K562 (cell line): Measurements from ENCODE around the gene HOXB1. TPM values are rescaled to one million over a fixed set of nuclear protein-coding genes. Genes with fewer than 3 reads are reported as not detected.

Experiments used
- ATAC-seq: fragments of 200-7000 bp; cut with Tn5 transposase; 3 replicates; pipeline ENCODE4 v1.9.1; 2020; ENCODE audit warnings: moderate library complexity
- BruUV-seq: library from RNA; stranded (reverse); fragments of 400-500 nt; replicated peaks from 2 replicates; lab custom pipeline; 2021; lab: Mats Ljungman, UMichigan
- CTCF ChIA-PET: fragments of 300-600 bp; formaldehyde crosslinking; extraction: SDS; loops from one replicate; lab custom pipeline; 2021; ENCODE audit warnings: low intra/inter-chr PET ratio; lab: Yijun Ruan, JAX
- POLR2A ChIA-PET: fragments of 300-600, 350-650 bp; sonication (Branson Sonifier 250); formaldehyde crosslinking; extraction: SDS; loops from one replicate; lab custom pipeline; 2021; ENCODE audit warnings: antibody characterized with exemption, inconsistent platforms; lab: Yijun Ruan, JAX
- DNase-seq, 4 experiments: peaks; one replicate each; pipeline versions ENCODE4 v3.0.0 to v3.0.0-alpha.2; 2011 to 2018; ENCODE audit warnings: low spot score in 3 of 4, mixed read lengths in 3 of 4; ENCODE audit errors: extremely low read depth in 1 of 4
- FAIRE-seq: peaks from 2 replicates; lab custom pipeline; 2011; peaks lifted over from hg19 to GRCh38; lab: Jason Lieb, UNC
- H2AFZ ChIP-seq: 2 replicates; pipeline ENCODE4 v1.6.0; 2011; ENCODE audit warnings: low read depth, low read length, control low read depth, inconsistent platforms
- H3K27ac ChIP-seq: fragments of 200-600 bp; 3 replicates; pipeline ENCODE4 v1.8.0; 2011; ENCODE audit warnings: low read depth, mild to moderate bottlenecking, control low read depth, inconsistent platforms, low read length, moderate library complexity, mixed read lengths; ENCODE audit errors: extremely low read depth
- H3K27me3 ChIP-seq, 2 experiments: fragments of 300-600 bp in 1 of 2; 2 replicates in 1 of 2; 3 replicates in 1 of 2; pipeline versions ENCODE4 v1.6.0 to v1.8.0; 2011; ENCODE audit warnings: inconsistent platforms in 2 of 2, low read length in 2 of 2, mild to moderate bottlenecking in 1 of 2, mixed read lengths in 1 of 2, moderate library complexity in 1 of 2; ENCODE audit not compliant: control insufficient read depth in 2 of 2, insufficient read depth in 2 of 2
- H3K36me3 ChIP-seq: fragments of 300-600 bp; 3 replicates; pipeline ENCODE4 v1.8.0; 2011; ENCODE audit warnings: mild to moderate bottlenecking, low read length, inconsistent platforms; ENCODE audit not compliant: control insufficient read depth, insufficient read depth
- H3K4me1 ChIP-seq, 2 experiments: fragments of 200-600 bp in 1 of 2; replicated peaks in 1 of 2; 2 replicates in 1 of 2; 3 replicates in 1 of 2; pipeline versions ENCODE4 v1.5.1 to v1.8.0; 2011; ENCODE audit warnings: inconsistent platforms in 2 of 2, low read length in 2 of 2, mild to moderate bottlenecking in 1 of 2, mixed read lengths in 1 of 2, moderate library complexity in 1 of 2; ENCODE audit not compliant: control insufficient read depth in 2 of 2, insufficient read depth in 2 of 2
- H3K4me2 ChIP-seq: 2 replicates; pipeline ENCODE4 v1.6.1; 2011; ENCODE audit warnings: low read length, control low read depth, inconsistent platforms, mixed read lengths; ENCODE audit not compliant: insufficient read depth
- H3K4me3 ChIP-seq: fragments of 200-600 bp; sonication (generic), shearing (Covaris generic); 2 replicates; pipeline ENCODE4 v1.5.1; 2016; ENCODE audit warnings: control low read depth, inconsistent platforms
- H3K79me2 ChIP-seq: fragments of 200-600 bp; 3 replicates; pipeline ENCODE4 v1.8.0; 2011; ENCODE audit warnings: low read length, inconsistent platforms; ENCODE audit not compliant: control insufficient read depth, insufficient read depth
- H3K9ac ChIP-seq, 2 experiments: 2 replicates each; pipeline versions ENCODE4 v1.6.0 to v1.6.1; 2011; ENCODE audit warnings: low read depth in 2 of 2, low read length in 2 of 2, control low read depth in 1 of 2, inconsistent platforms in 1 of 2, mild to moderate bottlenecking in 1 of 2, mixed read lengths in 1 of 2; ENCODE audit not compliant: insufficient read depth in 1 of 2
- H3K9me1 ChIP-seq: one replicate; pipeline ENCODE4 v1.6.0; 2011; ENCODE audit warnings: inconsistent platforms, mild to moderate bottlenecking, low read length, moderate library complexity; ENCODE audit not compliant: control insufficient read depth, insufficient read depth
- H3K9me3 ChIP-seq: replicated peaks from 2 replicates; pipeline ENCODE4 v1.5.1; 2011; ENCODE audit warnings: low read depth, low read length, inconsistent platforms; ENCODE audit not compliant: control insufficient read depth, insufficient read depth
- H4K20me1 ChIP-seq: replicated peaks from 2 replicates; pipeline ENCODE4 v1.6.1; 2011; ENCODE audit warnings: low read length, inconsistent platforms, mixed read lengths; ENCODE audit not compliant: control insufficient read depth, insufficient read depth
- CCAR2 ChIP-seq: fragments of 200-400 bp; formaldehyde crosslinking; IDR thresholded peaks from 2 replicates; pipeline ENCODE4 v1.6.1; 2017; ENCODE audit warnings: mild to moderate bottlenecking, low read depth, low read length
- CSDE1 ChIP-seq, 2 experiments: fragments of 450-650 bp; IDR thresholded peaks; 2 replicates each; pipeline ENCODE4 v1.6.1; 2016; ENCODE audit warnings: mild to moderate bottlenecking in 1 of 2
- E2F1 ChIP-seq: sonication (generic); formaldehyde crosslinking; IDR thresholded peaks from 2 replicates; pipeline ENCODE4 v1.8.1; 2023; ENCODE audit warnings: mild to moderate bottlenecking, missing genetic modification reagents, moderate library complexity
- HIVEP1 ChIP-seq: fragments of 250-450 bp; sonication (Bioruptor Pico); IDR thresholded peaks from 2 replicates; pipeline ENCODE4 v1.4.0; 2020; ENCODE audit warnings: mild to moderate bottlenecking
- MBD2 ChIP-seq: sonication (generic); IDR thresholded peaks from 2 replicates; pipeline ENCODE4 v1.6.1; 2016; ENCODE audit warnings: low read depth, borderline replicate concordance
- MTF1 ChIP-seq: fragments of 250-450 bp; sonication (Bioruptor Pico); IDR thresholded peaks from 2 replicates; pipeline ENCODE4 v1.9.0; 2021; ENCODE audit warnings: moderate library complexity, mild to moderate bottlenecking, inconsistent platforms, borderline replicate concordance
- PHTF2 ChIP-seq: fragments of 250-450 bp; sonication (Bioruptor Pico); IDR thresholded peaks from 2 replicates; pipeline ENCODE4 v1.5.0; 2021; ENCODE audit warnings: mild to moderate bottlenecking
- PTBP1 ChIP-seq: fragments of 200-400 bp; formaldehyde crosslinking; IDR thresholded peaks from 2 replicates; pipeline ENCODE4 v1.6.1; 2017; ENCODE audit warnings: low read depth, low read length
- ZNF347 ChIP-seq: fragments of 450-650 bp; formaldehyde crosslinking; IDR thresholded peaks from 2 replicates; pipeline ENCODE4 v1.4.0; 2020; ENCODE audit warnings: low read depth, mild to moderate bottlenecking, moderate library complexity
- WGBS: fragments of 100-300 bp; shearing (Covaris generic); methylation state at CpG from one replicate; pipeline ENCODE4 v1.1.6; 2016; ENCODE audit warnings: low coverage, mixed read lengths; ENCODE audit not compliant: insufficient coverage; ENCODE audit errors: missing lambda C conversion rate; 5-methylcytosine and 5-hydroxymethylcytosine counted together
- in situ Hi-C: fragments of 300-500 bp; cut with MboI; formaldehyde crosslinking; loops from 4 replicates; pipeline ENCODE4 v1.15.0; 2018; ENCODE audit warnings: inconsistent platforms, mixed read lengths
- intact Hi-C: fragments of 100-400 bp; cut with micrococcal nuclease; formaldehyde crosslinking; loops from 2 replicates; pipeline ENCODE4 v1.14.2; 2022
- polyA plus RNA-seq, 8 experiments: library from polyadenylated mRNA; depleted of rRNA in 4 of 8; stranded (reverse) in 5 of 8; unstranded in 3 of 8; fragments of >200 nt; fragmentation: Nextera tagmentation in 2 of 8; fragmentation: Illumina TruSeq in 1 of 8; extraction: Ambion mirVana in 2 of 8; extraction: Trizol in 1 of 8; gene quantifications; 2 replicates each; pipeline versions ENCODE4 v1.2.1 to v1.2.3, GENCODE V29; 2011 to 2014; ENCODE audit warnings: inconsistent platforms in 1 of 8, missing spikeins in 1 of 8
- total RNA-seq, 7 experiments: library from RNA; depleted of rRNA in 6 of 7; stranded (reverse); fragments of >200 nt in 6 of 7; fragmentation: Illumina TruSeq in 2 of 7; extraction: Trizol in 2 of 7; gene quantifications; 2 replicates each; pipeline versions ENCODE4 v1.2.1 to v1.2.3, GENCODE V29; 2011 to 2021; ENCODE audit warnings: low replicate concordance in 1 of 7
- TF ChIP-seq, protein P1 (sequence below): sonication (generic); formaldehyde crosslinking; IDR thresholded peaks from 2 replicates; pipeline ENCODE4 v1.8.0; 2022; ENCODE audit warnings: mild to moderate bottlenecking, missing genetic modification reagents

The HOXB1 gene
- total and polyA plus RNA-seq, 9 of the 15 experiments (the other 6 are each of a cell fraction or from before 2014, with no cell fraction given): 0.04 TPM; not detected in 8

- intact Hi-C loops (no loop called here), in situ Hi-C loops (no loop called here)
- DNase-seq (no peak), FAIRE-seq (no peak), ATAC-seq (no peak)
- WGBS: 67% methylated on average over 2 of the region's 2 CpGs
- Histone ChIP-seq H3K4me1 (peaks cover 25 to 30% of the 10 kb centered on the region in 2 experiments), H3K27me3 (no peaks in the 10 kb centered on the region), H3K36me3 (peaks cover 95% of the 10 kb centered on the region; the same call in 2 of the 3 replicates), H3K79me2 (peaks cover 59% of the 10 kb centered on the region), H3K9ac (peak overlapping the region in 1 of 2 experiments; percentile 54; a peak in 1 of 4 replicates), H3K9me3 (no peaks in the 10 kb centered on the region), H3K4me3 (no peak overlapping the region), H2AFZ (no peak overlapping the region), H3K27ac (no peak overlapping the region), H3K9me1 (peaks cover 6% of the 10 kb centered on the region), H4K20me1 (no peaks in the 10 kb centered on the region; the same call in 1 of the 2 replicates), H3K4me2 (no peak overlapping the region)
- TF ChIP-seq PTBP1: no peak
- TF ChIP-seq PHTF2 (CRISPR knock-in tag): no peak
- no peak for TF ChIP-seq CSDE1 (IDR thresholded peaks at IDR 0.05)
- no peak for TF ChIP-seq E2F1 (CRISPR knock-in tag)
- no peak for TF ChIP-seq MBD2
- TF ChIP-seq ZNF347 (CRISPR knock-in tag): no peak
- no peak for TF ChIP-seq MTF1
- TF ChIP-seq CCAR2: no peak
- TF ChIP-seq HIVEP1 (CRISPR knock-in tag): no peak
- TF ChIP-seq, protein P1, sequence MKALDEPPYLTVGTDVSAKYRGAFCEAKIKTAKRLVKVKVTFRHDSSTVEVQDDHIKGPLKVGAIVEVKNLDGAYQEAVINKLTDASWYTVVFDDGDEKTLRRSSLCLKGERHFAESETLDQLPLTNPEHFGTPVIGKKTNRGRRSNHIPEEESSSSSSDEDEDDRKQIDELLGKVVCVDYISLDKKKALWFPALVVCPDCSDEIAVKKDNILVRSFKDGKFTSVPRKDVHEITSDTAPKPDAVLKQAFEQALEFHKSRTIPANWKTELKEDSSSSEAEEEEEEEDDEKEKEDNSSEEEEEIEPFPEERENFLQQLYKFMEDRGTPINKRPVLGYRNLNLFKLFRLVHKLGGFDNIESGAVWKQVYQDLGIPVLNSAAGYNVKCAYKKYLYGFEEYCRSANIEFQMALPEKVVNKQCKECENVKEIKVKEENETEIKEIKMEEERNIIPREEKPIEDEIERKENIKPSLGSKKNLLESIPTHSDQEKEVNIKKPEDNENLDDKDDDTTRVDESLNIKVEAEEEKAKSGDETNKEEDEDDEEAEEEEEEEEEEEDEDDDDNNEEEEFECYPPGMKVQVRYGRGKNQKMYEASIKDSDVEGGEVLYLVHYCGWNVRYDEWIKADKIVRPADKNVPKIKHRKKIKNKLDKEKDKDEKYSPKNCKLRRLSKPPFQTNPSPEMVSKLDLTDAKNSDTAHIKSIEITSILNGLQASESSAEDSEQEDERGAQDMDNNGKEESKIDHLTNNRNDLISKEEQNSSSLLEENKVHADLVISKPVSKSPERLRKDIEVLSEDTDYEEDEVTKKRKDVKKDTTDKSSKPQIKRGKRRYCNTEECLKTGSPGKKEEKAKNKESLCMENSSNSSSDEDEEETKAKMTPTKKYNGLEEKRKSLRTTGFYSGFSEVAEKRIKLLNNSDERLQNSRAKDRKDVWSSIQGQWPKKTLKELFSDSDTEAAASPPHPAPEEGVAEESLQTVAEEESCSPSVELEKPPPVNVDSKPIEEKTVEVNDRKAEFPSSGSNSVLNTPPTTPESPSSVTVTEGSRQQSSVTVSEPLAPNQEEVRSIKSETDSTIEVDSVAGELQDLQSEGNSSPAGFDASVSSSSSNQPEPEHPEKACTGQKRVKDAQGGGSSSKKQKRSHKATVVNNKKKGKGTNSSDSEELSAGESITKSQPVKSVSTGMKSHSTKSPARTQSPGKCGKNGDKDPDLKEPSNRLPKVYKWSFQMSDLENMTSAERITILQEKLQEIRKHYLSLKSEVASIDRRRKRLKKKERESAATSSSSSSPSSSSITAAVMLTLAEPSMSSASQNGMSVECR (CRISPR knock-in tag): no peak
- ChIA-PET POLR2A (interaction anchor here (0.6 to 3.9 kb wide), 2 partner anchors 10 to 1222 kb away, joined by 3 to 21 read pairs; no protein-coding TSS in a partner anchor), CTCF (no interaction called here)
- no TSS peak for BruUV-seq
Observed at GRCh38 chr17:48566717-48567116, 35.9 kb upstream of the HOXB1 start.
